ENCODE results near the gene TRAP1.

Gene TRAP1

GRCh38 chr16:3712861-3713372, 4.4 kb downstream of the TRAP1 start:
- no peak for DNase-seq

GRCh38 chr16:3706253-3707012, 10.9 kb downstream of the TRAP1 start:
- no peak for DNase-seq

DNA sequence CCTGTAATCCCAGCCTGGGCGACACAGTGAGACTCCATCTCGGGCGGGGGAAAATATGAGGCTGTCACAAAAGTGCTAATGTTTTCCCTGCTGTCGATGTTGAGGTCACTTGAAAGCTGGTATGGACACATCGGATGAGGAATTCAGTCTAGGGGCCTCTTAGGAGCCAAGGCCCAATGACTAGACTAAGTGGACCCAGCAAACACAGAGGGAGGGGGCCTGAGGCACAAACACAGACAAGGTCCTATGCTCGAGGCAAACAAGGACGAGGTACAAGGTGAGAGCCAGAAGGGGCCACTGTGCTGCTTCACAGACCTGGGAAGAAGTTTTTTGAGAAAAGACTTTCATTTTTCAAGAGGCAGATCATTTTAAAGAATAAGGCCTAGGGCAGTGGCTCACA, 15.2 kb downstream of the TRAP1 start:
- no peak for DNase-seq

GRCh38 chr16:3701531-3701930, 15.8 kb downstream of the TRAP1 start:
- DNase-seq = no peak

GRCh38 chr16:3698941-3699340, 18.4 kb downstream of the TRAP1 start:
- DNase-seq = no peak

GRCh38 chr16:3696425-3697218, 20.7 kb downstream of the TRAP1 start:
- DNase-seq = no peak

- DNase-seq = no peak
Measured at GRCh38 chr16:3695610-3696369, 21.5 kb downstream of the TRAP1 start.

DNA sequence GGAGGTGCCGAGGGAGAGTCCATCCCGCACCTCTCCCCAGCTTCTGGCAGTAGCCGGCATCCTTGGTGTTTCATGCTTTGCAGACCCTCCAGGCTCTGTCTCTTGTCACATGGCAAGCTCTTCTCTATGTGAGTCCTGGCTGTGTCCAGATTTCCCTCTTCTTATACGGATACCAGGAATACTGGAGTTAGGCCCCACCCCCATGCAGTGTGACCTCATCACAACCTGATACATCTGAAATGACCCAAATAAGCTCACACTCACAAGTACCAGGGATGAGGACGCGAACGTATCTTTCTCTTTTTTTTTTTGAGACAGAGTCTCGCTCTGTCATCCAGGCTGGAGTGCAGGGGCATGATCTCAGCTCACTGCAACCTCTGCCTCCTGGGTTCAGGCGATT, 23.3 kb downstream of the TRAP1 start:
- DNase-seq = no peak

DNA sequence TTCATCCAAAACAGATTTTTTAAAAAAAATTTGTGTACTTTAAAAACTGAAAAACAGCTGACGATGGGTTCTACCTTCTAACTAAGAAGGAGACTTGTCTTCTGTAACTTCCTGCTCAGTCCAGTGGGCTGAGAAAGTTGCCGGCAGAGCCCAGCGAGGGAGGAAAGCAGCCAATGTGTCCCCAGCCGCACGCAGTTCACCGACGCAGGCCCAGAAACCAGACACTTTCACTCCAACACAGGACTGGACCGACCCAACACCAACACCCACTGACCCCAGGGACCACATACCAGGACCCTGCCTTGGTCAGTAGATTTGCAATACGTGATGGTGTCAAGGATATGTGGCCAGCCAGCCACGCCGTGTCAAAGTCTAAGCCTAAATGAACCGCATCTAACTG, 25.6 kb downstream of the TRAP1 start:
- DNase-seq = no peak

- DNase-seq = no peak
Measured at GRCh38 chr16:3690980-3691720, 26.2 kb downstream of the TRAP1 start.

DNA sequence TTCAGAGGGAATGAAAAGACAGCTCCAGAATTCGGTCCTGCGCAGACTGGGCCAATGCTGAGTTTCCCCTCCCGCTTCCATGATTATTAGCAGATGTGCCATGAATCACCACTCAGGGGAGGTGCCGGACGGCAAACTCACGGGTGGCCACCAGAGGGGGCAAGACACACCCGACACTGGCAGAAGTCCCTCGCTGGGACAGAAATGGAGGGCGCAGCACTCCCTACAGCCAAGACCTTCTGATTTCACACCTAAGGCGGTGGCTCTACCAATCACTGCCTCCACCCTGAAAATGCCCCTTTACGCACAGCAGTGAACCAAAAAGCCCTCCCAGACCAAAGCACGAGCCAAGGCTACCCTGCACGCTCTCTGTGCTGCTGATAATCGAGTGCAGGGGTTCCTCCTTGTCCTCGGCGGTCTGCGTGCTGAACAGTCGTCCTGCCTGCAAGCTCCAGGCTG, 26.8 kb downstream of the TRAP1 start:
- DNase-seq = peak; percentile 96

GRCh38 chr16:3689731-3690130, 27.6 kb downstream of the TRAP1 start:
- DNase-seq = no peak

GRCh38 chr16:3687792-3688191, 29.5 kb downstream of the TRAP1 start:
- DNase-seq = no peak

DNA sequence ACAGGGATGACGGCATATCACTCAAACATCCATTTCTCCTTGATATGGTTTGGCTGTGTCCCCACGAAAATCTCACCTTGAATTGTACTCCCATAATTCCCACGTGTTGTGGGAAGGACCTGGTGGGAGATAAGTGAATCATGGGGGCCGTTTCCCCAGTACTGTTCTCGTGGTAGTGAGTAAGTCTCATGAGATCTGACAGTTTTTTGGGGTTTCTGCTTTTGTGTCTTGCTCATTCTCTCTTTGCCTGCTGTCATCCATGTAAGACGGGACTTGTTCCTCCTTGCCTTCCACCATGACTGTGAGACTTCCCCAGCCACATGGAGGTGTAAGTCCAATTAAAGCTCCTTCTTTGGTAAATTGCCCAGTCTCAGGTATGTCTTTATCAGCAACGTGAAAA, 30.3 kb downstream of the TRAP1 start:
- DNase-seq = no peak

DNA sequence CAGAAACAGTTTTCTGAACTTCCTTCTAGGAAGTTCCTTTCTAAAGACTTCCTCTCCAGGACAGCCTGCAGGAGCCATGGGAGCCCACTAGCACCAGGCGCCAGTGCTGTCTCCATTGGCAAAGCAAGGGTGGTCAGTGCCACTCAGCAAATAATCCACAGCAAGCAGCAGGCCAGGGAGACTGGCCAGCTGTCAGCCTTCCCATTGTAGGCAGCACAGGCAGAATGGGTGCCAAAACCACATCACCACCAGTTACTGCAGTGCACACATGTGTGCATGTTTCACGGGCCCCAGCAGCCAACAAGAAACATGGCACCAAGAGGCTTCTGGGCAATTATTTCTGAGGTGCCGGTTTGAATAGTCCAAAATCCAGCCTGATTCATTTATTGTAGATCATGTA, 36.1 kb downstream of the TRAP1 start:
- DNase-seq = no peak

GRCh38 chr16:3677994-3678393, 39.3 kb downstream of the TRAP1 start:
- DNase-seq = no peak

- no peak for DNase-seq
Measured at GRCh38 chr16:3675601-3676130, 41.7 kb downstream of the TRAP1 start.

DNA sequence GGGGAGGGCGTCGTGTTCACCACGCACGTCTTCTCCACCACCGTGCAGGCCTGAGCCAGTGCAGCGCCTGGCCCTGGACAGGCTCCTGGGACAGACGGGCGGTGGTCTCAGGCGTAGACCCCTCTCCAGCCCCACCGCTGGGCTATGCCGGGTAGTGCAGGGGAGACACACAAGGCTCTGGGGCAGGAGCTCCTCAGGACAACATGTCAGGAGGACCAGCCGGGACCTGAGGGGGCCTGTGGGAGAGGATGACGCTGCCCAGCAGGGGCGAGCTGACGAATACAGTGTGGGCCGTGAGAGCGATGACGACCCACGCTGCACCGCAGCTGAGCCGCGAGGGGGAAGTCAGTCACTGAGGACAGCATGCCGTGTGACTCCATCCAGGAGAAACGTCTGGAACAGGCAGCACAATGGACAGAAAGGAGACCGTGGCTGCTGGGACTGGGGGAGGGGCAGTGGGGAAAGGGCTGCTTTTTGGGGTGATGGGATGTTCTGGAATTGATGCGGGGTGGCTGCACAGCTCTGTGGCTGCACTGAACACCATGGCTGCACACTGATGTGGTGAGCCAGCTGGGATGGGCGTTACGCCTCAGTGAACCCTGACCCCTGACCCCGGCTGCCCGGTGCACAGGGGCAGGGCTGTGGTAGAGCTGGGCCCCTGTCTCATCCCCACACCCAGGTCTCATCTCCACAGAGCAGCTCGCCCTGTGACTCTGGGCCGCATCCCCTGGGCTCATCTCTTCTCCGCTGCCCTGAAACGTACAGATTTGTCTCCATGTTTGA, 42.6 kb downstream of the TRAP1 start:
- no peak for DNase-seq

DNA sequence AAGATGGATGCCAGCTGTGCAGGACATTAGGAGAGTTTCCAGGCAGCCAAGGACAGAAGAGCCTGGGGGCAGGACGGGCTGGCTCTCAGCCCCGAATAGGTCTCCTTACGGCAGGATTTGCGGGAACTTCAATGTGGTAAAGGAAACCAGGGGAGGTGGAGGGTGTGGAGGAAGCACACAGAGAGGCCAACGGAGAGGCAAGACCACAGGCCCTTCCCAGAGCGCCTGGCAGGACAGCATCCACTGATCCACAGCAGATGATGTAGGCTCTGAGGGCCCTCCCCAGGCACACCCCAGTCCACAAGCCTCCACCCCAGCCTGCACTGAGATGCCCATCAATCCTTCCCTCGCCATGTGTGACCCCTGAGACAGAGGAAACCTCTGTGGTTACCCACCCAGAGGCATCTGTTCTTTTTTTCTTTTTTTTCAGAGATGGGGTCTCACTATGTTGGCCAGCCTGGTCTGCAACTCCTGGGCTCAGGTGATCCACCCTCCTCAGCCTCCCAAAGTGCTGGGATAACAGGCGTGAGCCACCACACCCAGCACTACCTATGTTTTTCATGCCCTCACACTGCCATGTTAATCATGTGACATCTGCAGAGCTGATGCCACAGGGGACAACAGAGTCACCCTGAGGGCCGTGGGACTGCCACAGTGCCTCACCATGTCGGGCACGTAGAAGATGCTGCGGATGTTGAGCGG, 43.5 kb downstream of the TRAP1 start:
- no peak for DNase-seq

DNA sequence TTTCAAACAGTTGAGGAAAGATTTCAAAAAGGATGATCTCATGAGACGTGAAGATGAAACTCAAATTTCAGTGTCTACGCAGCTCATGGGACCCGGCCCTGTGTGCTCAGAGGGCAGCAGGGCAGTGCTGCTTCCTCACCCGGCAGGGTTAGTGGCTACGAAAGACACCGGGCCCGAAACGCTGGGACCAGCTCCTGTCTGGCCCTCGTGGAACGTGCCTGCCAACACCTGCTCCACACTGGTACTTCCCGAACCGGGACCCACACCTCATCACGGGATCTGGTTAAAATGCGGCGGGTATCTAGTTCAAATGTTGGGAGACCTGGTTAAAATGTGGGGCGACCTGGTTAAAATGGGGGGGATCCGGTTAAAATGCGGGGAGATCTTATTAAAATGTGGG, 44.1 kb downstream of the TRAP1 start:
- no peak for DNase-seq

DNA sequence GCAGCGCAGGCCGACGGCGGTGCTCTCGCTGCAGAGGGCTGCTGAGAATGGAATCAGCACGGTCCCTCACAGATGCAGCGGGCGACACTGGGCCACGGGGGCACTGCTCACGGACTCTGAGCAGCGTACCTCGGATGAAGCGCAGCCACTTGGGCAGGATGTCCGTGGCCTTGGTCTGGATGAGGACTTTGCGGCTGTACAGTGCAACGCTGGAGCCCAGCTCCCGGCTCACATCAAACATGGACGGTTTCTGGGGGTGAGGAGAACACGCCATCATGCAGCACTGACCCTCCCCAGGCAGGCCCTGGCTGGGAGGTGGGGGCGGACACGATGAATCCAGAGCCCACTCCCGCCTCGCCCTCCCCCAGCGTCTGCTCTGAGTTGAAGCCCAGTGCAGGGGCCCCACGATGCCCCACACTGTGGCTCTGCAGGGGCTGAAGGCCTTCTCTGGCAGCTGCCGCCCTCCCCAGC, 44.7 kb downstream of the TRAP1 start:
- no peak for DNase-seq
